ENCODE data around the gene NUDT13. TPM values are rescaled to one million over a fixed set of nuclear protein-coding genes. Genes with fewer than 3 reads are reported as not detected.

Gene NUDT13
- total and polyA plus RNA-seq, 11 donors: 1.8 to 5.8 (median 3.2) TPM

GRCh38 chr10:73152009-73152408, 41.8 kb downstream of the NUDT13 start:
- H3K27ac ChIP-seq: no peak overlapping the region
- H3K4me3 ChIP-seq: no peak overlapping the region
- no peak for DNase-seq
- H3K27me3 ChIP-seq: no peaks in the 10 kb centered on the region
- intact Hi-C loops (cut with DNase I): no loop called here
- H3K36me3 ChIP-seq: peaks cover 0 to 98% (median 88%) of the 10 kb centered on the region in 9 donors
- 97% methylated on average over 3 of the region's 3 CpGs for WGBS, 4 donors
- no peak for ATAC-seq
- no peaks in the 10 kb centered on the region for H3K9me3 ChIP-seq
- no peaks in the 10 kb centered on the region for H3K4me1 ChIP-seq
- TF ChIP-seq CTCF (IDR thresholded peaks at IDR 0.05): no peak
- no peak for TF ChIP-seq POLR2A (IDR thresholded peaks at IDR 0.05)

- H3K4me1 ChIP-seq: peaks cover 0 to 5% (median 0%) of the 10 kb centered on the region in 12 donors
- DNase-seq (no peak), ATAC-seq (no peak)
- TF ChIP-seq POLR2A (IDR thresholded peaks at IDR 0.05) (no peak), CTCF (IDR thresholded peaks at IDR 0.05) (no peak)
- WGBS, 4 donors: 91 to 97% (median 93%) methylated on average over 3 of the region's 3 CpGs
- H3K36me3 ChIP-seq: peaks cover 0 to 93% (median 86%) of the 10 kb centered on the region in 9 donors
- intact Hi-C loops (cut with DNase I): loop anchor here in 3 of 10 donors (5.0 kb wide), 1 partner anchor 59 kb away; the partner anchor contains the start of gene P4HA1 (in 3 of the 3)
- H3K27ac ChIP-seq: no peak overlapping the region
- no peak overlapping the region for H3K4me3 ChIP-seq
- H3K9me3 ChIP-seq: no peaks in the 10 kb centered on the region
- no peaks in the 10 kb centered on the region for H3K27me3 ChIP-seq
These were observed 45.8 kb downstream of the NUDT13 start for GRCh38 chr10:73156054-73156453.

- H3K4me3 ChIP-seq: no peak overlapping the region
- ATAC-seq (no peak), DNase-seq (peak in 4 of 5 donors; percentile 32 to 49 (median 36))
- peaks cover 0 to 32% (median 16%) of the 10 kb centered on the region in 12 donors for H3K4me1 ChIP-seq
- no peaks in the 10 kb centered on the region for H3K9me3 ChIP-seq
- no peaks in the 10 kb centered on the region for H3K27me3 ChIP-seq
- peak; percentile 66 to 87 (median 75) for TF ChIP-seq CTCF (IDR thresholded peaks at IDR 0.05)
- no peak for TF ChIP-seq POLR2A (IDR thresholded peaks at IDR 0.05)
- peaks cover 0 to 91% (median 85%) of the 10 kb centered on the region in 9 donors for H3K36me3 ChIP-seq
- 8 to 14% (median 10%) methylated on average over 5 of the region's 5 CpGs for WGBS, 4 donors
- H3K27ac ChIP-seq: no peak overlapping the region
- intact Hi-C loops (cut with DNase I): loop anchor here in 3 of 10 donors (5.0 kb wide), 1 partner anchor 62 kb away; the partner anchor contains the start of gene P4HA1 (in 3 of the 3)
These were observed 48.9 kb downstream of the NUDT13 start for GRCh38 chr10:73159038-73159648.

GRCh38 chr10:73161079-73161478, 50.8 kb downstream of the NUDT13 start:
- H3K4me3 ChIP-seq: no peak overlapping the region
- 87 to 94% (median 91%) methylated on average over 1 of the region's 1 CpG for WGBS, 4 donors
- TF ChIP-seq POLR2A (IDR thresholded peaks at IDR 0.05): no peak
- TF ChIP-seq CTCF (IDR thresholded peaks at IDR 0.05): no peak
- peaks cover 0 to 79% (median 66%) of the 10 kb centered on the region in 9 donors for H3K36me3 ChIP-seq
- no peaks in the 10 kb centered on the region for H3K27me3 ChIP-seq
- no peak for ATAC-seq
- no peak overlapping the region for H3K27ac ChIP-seq
- H3K9me3 ChIP-seq: no peaks in the 10 kb centered on the region
- H3K4me1 ChIP-seq: peaks cover 0 to 46% (median 19%) of the 10 kb centered on the region in 12 donors
- DNase-seq: no peak
- intact Hi-C loops (cut with DNase I): loop anchor here in 5 of 10 donors (5.0 to 10.0 kb wide), 6 partner anchors 34 to 804 kb away; partner anchors contain the start of genes P4HA1 (in 3 of the 5) and NUDT13 (in 1 of the 5)

All from heart left ventricle (tissue), 16 donors.